HCT116 (cell line): ENCODE measurements around the gene TCOF1. TPM values are rescaled to one million over a fixed set of nuclear protein-coding genes. Genes with fewer than 3 reads are reported as not detected.

Source experiments
- ATAC-seq: fragments of 200-7000 bp; cut with Tn5 transposase; 2 replicates; pipeline ENCODE4 v1.9.1; 2020; ENCODE audit warnings: mild to moderate bottlenecking, moderate library complexity
- BruUV-seq: library from RNA; stranded (reverse); fragments of 400-500 nt; replicated peaks from 2 replicates; lab custom pipeline; 2021; lab: Mats Ljungman, UMichigan
- CTCF ChIA-PET: fragments of 300-600 bp; sonication (Branson Sonifier 250); formaldehyde crosslinking; loops from one replicate; lab custom pipeline; 2021; ENCODE audit warnings: antibody characterized with exemption; lab: Charles Lee
- POLR2A ChIA-PET: fragments of 300-600, 350-600 bp; sonication (Branson Sonifier 250); formaldehyde crosslinking; loops from one replicate; lab custom pipeline; 2021; ENCODE audit warnings: antibody characterized with exemption; lab: Charles Lee
- RAD21 ChIA-PET, 2 experiments: fragments of 300-600 bp; sonication (Branson Sonifier 250); formaldehyde crosslinking; loops; one replicate each; lab custom pipeline; 2023; ENCODE audit warnings: low total read pairs in 2 of 2; ENCODE audit not compliant: uncharacterized antibody in 2 of 2, unreplicated experiment in 2 of 2, low non-redundant PET in 1 of 2; lab: Charles Lee
- DNase-seq: peaks from one replicate; pipeline ENCODE4 v3.0.0-alpha.2; 2010; ENCODE audit warnings: low read depth, low spot score
- H2AFZ ChIP-seq: fragments of 200-600 bp; shearing (Covaris generic), sonication (generic); 2 replicates; pipeline ENCODE4 v1.6.1; 2017; ENCODE audit warnings: low read depth, mixed run types, mixed read lengths, antibody characterized with exemption, low read length; ENCODE audit not compliant: poor library complexity, severe bottlenecking
- H3K27ac ChIP-seq: 2 replicates; pipeline ENCODE4 v1.5.1; 2012; ENCODE audit warnings: low read depth, low read length
- H3K27me3 ChIP-seq: fragments of 200-600 bp; sonication (generic); 2 replicates; pipeline ENCODE4 v1.6.1; 2016; ENCODE audit warnings: mixed run types, low read length, mixed read lengths; ENCODE audit not compliant: insufficient read depth
- H3K36me3 ChIP-seq, 2 experiments: fragments of 200-500 bp in 1 of 2; fragments of 200-600 bp in 1 of 2; sonication (Bioruptor generic) in 1 of 2; sonication (generic) in 1 of 2; 2 replicates each; pipeline versions ENCODE4 v1.5.1 to v1.6.1; 2014 to 2016; ENCODE audit warnings: low read length in 2 of 2, inconsistent platforms in 1 of 2, mixed read lengths in 1 of 2, mixed run types in 1 of 2; ENCODE audit not compliant: insufficient read depth in 2 of 2, control insufficient read depth in 1 of 2
- H3K4me1 ChIP-seq, 2 experiments: fragments of 200-600 bp in 1 of 2; sonication (generic) in 1 of 2; 2 replicates each; pipeline versions ENCODE4 v1.5.1 to v1.6.1; 2012 to 2017; ENCODE audit warnings: low read length in 2 of 2, inconsistent platforms in 1 of 2, mild to moderate bottlenecking in 1 of 2, mixed read lengths in 1 of 2, mixed run types in 1 of 2, moderate library complexity in 1 of 2; ENCODE audit not compliant: insufficient read depth in 2 of 2, control insufficient read depth in 1 of 2
- H3K4me2 ChIP-seq: fragments of 200-600 bp; sonication (generic); 2 replicates; pipeline ENCODE4 v1.6.1; 2017; ENCODE audit warnings: mixed run types, low read length, mixed read lengths
- H3K4me3 ChIP-seq, 2 experiments: fragments of 200-600 bp in 1 of 2; sonication (generic) in 1 of 2; replicated peaks in 1 of 2; 2 replicates each; pipeline ENCODE4 v1.5.1; 2011 to 2016; ENCODE audit warnings: low read length in 2 of 2, control low read depth in 1 of 2, low read depth in 1 of 2, mild to moderate bottlenecking in 1 of 2, mixed read lengths in 1 of 2, mixed run types in 1 of 2
- H3K79me2 ChIP-seq: fragments of 200-600 bp; sonication (generic); 2 replicates; pipeline ENCODE4 v1.6.1; 2017; ENCODE audit warnings: mild to moderate bottlenecking, mixed run types, low read length, moderate library complexity, mixed read lengths; ENCODE audit not compliant: insufficient read depth
- H3K9ac ChIP-seq: fragments of 200-600 bp; sonication (generic); 2 replicates; pipeline ENCODE4 v1.6.1; 2016; ENCODE audit warnings: low read length, mixed read lengths
- H3K9me2 ChIP-seq: fragments of 200-600 bp; sonication (generic), shearing (Covaris generic); 2 replicates; pipeline ENCODE4 v1.6.1; 2017; ENCODE audit warnings: mixed run types, mild to moderate bottlenecking, moderate library complexity; ENCODE audit not compliant: insufficient read depth
- H3K9me3 ChIP-seq, 2 experiments: fragments of 200-500 bp in 1 of 2; fragments of 200-600 bp in 1 of 2; sonication (Bioruptor generic) in 1 of 2; sonication (generic) in 1 of 2; 2 replicates each; pipeline ENCODE4 v1.6.1; 2014 to 2017; ENCODE audit warnings: low read length in 2 of 2, mixed read lengths in 2 of 2, inconsistent platforms in 1 of 2, low read depth in 1 of 2, mild to moderate bottlenecking in 1 of 2, mixed run types in 1 of 2, moderate library complexity in 1 of 2; ENCODE audit not compliant: control insufficient read depth in 1 of 2, insufficient read depth in 1 of 2
- H4K20me1 ChIP-seq: fragments of 200-600 bp; sonication (generic), shearing (Covaris generic); 2 replicates; pipeline ENCODE4 v1.6.1; 2017; ENCODE audit warnings: mixed run types, mild to moderate bottlenecking, moderate library complexity; ENCODE audit not compliant: insufficient read depth
- CTCF ChIP-seq, 3 experiments: fragments of 200-600 bp in 1 of 3; sonication (generic) in 1 of 3; IDR thresholded peaks in 2 of 3; conservative IDR thresholded peaks in 1 of 3; 2 replicates each; pipeline ENCODE4 v1.5.1; 2012 to 2017; ENCODE audit warnings: low read depth in 2 of 3, low read length in 2 of 3, antibody characterized with exemption in 1 of 3, borderline replicate concordance in 1 of 3, control low read depth in 1 of 3, mild to moderate bottlenecking in 1 of 3, mixed read lengths in 1 of 3, mixed run types in 1 of 3, moderate library complexity in 1 of 3; ENCODE audit not compliant: insufficient read depth in 1 of 3
- JUND ChIP-seq: IDR thresholded peaks from 2 replicates; pipeline ENCODE4 v1.6.1; 2012
- TCF7L2 ChIP-seq: IDR thresholded peaks from 2 replicates; pipeline ENCODE4 v1.7.0; 2011; ENCODE audit warnings: borderline replicate concordance, inconsistent platforms; ENCODE audit not compliant: insufficient read depth, insufficient read length; ENCODE audit errors: extremely low read depth
- ZNF274 ChIP-seq: fragments of 200-500 bp; sonication (Bioruptor generic); IDR thresholded peaks from 2 replicates; pipeline ENCODE4 v1.6.1; 2014; ENCODE audit warnings: mild to moderate bottlenecking, low read depth, low read length, inconsistent platforms
- intact Hi-C: fragments of 100-400 bp; cut with micrococcal nuclease; formaldehyde crosslinking; loops from 2 replicates; pipeline ENCODE4 v1.10.0; 2022
- total RNA-seq: library from RNA; stranded (reverse); gene quantifications from one replicate; pipeline ENCODE4 v1.2.1, GENCODE V29; 2021; ENCODE audit not compliant: unreplicated experiment

TCOF1 gene
- total RNA-seq, 1 experiment from 2014 or later = 94.7 TPM

- TF ChIP-seq JUND (no peak), CTCF (IDR thresholded peaks at IDR 0.05 in 2 of 3, conservative IDR thresholded peaks at IDR 0.05 in 1 of 3; ENCODE audit: borderline replicate concordance in 1 of 3, insufficient read depth in 1 of 3, low read depth in 2 of 3, low read length in 2 of 3) (peak in 2 of 3 experiments; percentile 17 to 48; a peak in 3 of 6 replicates)
- TF ChIP-seq, all 23 proteins: peak for 1
- DNase-seq = no peak
- ChIA-PET CTCF (interaction anchor here (1.2 to 2.9 kb wide), 2 partner anchors 12 to 37 kb away, joined by 6 to 15 read pairs; no protein-coding TSS in a partner anchor), POLR2A (no interaction called here), RAD21 (interaction anchor here in 1 of 2 experiments (1.5 kb wide), 1 partner anchor 37 kb away, joined by 4 read pairs; no protein-coding TSS in a partner anchor)
- H3K27me3 ChIP-seq = no peaks in the 10 kb centered on the region
- no peaks in the 10 kb centered on the region for H3K9me2 ChIP-seq
- no peak overlapping the region for H3K27ac ChIP-seq
- peak; percentile 67 for ATAC-seq
- no peaks in the 10 kb centered on the region for H4K20me1 ChIP-seq
- no peak overlapping the region for H3K4me3 ChIP-seq
- H3K9me3 ChIP-seq = no peaks in the 10 kb centered on the region
- no peaks in the 10 kb centered on the region for H3K79me2 ChIP-seq
- BruUV-seq = no TSS peak
- peaks cover 31 to 48% of the 10 kb centered on the region in 2 experiments; a peak in 3 of 4 replicates for H3K36me3 ChIP-seq
- H3K9ac ChIP-seq = no peak overlapping the region
- H3K4me2 ChIP-seq = no peak overlapping the region
- intact Hi-C loops = loop anchor here (5.0 kb wide), 1 partner anchor 38 kb away; no protein-coding TSS in a partner anchor
- no peak overlapping the region for H2AFZ ChIP-seq
- H3K4me1 ChIP-seq = no peaks in the 10 kb centered on the region
Observed at GRCh38 chr5:150398722-150399523, 41.4 kb downstream of the TCOF1 start.

- Histone ChIP-seq H3K9me3 (no peaks in the 10 kb centered on the region), H3K4me2 (no peak overlapping the region), H3K27me3 (no peaks in the 10 kb centered on the region), H3K4me3 (no peak overlapping the region), H4K20me1 (no peaks in the 10 kb centered on the region), H3K36me3 (peaks cover 29 to 41% of the 10 kb centered on the region in 2 experiments; a peak in 3 of 4 replicates), H3K9ac (no peak overlapping the region), H2AFZ (no peak overlapping the region), H3K9me2 (no peaks in the 10 kb centered on the region), H3K4me1 (no peaks in the 10 kb centered on the region), H3K79me2 (no peaks in the 10 kb centered on the region), H3K27ac (no peak overlapping the region)
- no TSS peak for BruUV-seq
- CTCF ChIA-PET = interaction anchor here (1.2 to 2.9 kb wide), 2 partner anchors 11 to 37 kb away, joined by 6 to 15 read pairs; no protein-coding TSS in a partner anchor
- POLR2A ChIA-PET = no interaction called here
- intact Hi-C loops = loop anchor here (5.0 kb wide), 1 partner anchor 38 kb away; no protein-coding TSS in a partner anchor
- RAD21 ChIA-PET = no interaction called here
- TF ChIP-seq ZNF274 (no peak), TCF7L2 (no peak), JUND (no peak)
- ATAC-seq = no peak
- DNase-seq = no peak
Observed at GRCh38 chr5:150399524-150400211, 42.2 kb downstream of the TCOF1 start.
